IPS-15b (cell line): ENCODE measurements around the gene FKBP1B.
"Not testable (repeated sequence)": the region's sequence is repeated elsewhere in the genome, so short reads cannot be mapped to it uniquely, and the experiment has no call there.

Experiments used
- H3K27me3 ChIP-seq: one replicate; pipeline ENCODE4 v1.6.1; 2013; ENCODE audit warnings: low read length; ENCODE audit not compliant: control insufficient read depth, insufficient read depth
- H3K36me3 ChIP-seq: one replicate; pipeline ENCODE4 v1.6.1; 2013; ENCODE audit warnings: low read length; ENCODE audit not compliant: control insufficient read depth, insufficient read depth
- H3K4me1 ChIP-seq: one replicate; pipeline ENCODE4 v1.6.1; 2013; ENCODE audit warnings: mild to moderate bottlenecking, low read length; ENCODE audit not compliant: control insufficient read depth, insufficient read depth
- H3K4me3 ChIP-seq: one replicate; pipeline ENCODE4 v1.5.1; 2013; ENCODE audit warnings: low read depth, low read length
- H3K9ac ChIP-seq: one replicate; pipeline ENCODE4 v1.6.1; 2013; ENCODE audit warnings: low read depth, mild to moderate bottlenecking, low read length
- H3K9me3 ChIP-seq: one replicate; pipeline ENCODE4 v1.6.1; 2013; ENCODE audit warnings: mild to moderate bottlenecking, low read length; ENCODE audit not compliant: control insufficient read depth, insufficient read depth

Gene FKBP1B

DNA sequence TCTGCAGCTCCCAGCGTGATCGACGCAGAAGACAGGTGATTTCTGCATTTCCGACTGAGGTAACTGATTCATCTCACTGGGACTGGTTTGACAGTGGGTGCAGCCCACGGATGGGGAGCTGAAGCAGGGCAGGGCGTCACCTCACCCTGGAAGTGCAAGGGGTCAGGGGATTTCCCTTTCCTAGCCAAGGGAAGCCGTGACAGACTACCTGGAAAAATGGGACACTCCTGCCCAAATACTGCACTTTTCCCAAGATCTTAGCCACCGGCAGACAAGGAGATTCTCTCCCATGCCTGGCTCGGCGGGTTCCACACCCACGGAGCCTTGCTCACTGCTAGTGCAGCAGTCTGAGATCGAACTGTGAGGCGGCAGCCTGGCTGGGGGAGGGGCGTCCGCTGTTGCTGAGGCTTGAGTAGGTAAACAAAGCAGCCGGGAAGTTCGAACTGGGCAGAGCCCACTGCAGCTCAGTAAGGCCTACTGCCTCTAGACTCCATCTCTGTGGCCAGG is 45.7 kb downstream of the FKBP1B start:
- H3K27me3 ChIP-seq, H3K4me1 ChIP-seq, H3K9me3 ChIP-seq, H3K36me3 ChIP-seq: not testable (repeated sequence)
- H3K4me3 ChIP-seq: peak overlapping the region; percentile 32
- H3K9ac ChIP-seq: peak overlapping the region; percentile 24

DNA sequence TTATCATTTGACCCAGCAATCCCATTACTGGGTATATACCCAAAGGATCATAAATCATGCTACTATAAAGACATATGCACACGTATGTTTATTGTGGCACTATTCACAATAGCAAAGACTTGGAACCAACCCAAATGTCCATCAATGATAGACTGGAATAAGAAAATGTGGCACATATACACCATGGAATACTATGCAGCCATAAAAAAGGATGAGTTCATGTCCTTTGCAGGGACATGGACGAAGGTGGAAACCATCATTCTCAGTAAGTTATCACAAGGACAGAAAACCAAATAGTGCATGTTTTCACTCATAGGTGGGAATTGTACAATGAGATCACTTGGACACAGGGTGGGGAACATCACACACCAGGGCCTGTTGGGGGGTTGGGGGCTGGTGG is 51.2 kb downstream of the FKBP1B start:
- not testable (repeated sequence) for H3K9ac ChIP-seq, H3K9me3 ChIP-seq

GRCh38 chr2:24101992-24102391 is 52.5 kb downstream of the FKBP1B start:
- no peaks in the 10 kb centered on the region for H3K27me3 ChIP-seq
- H3K9me3 ChIP-seq: no peaks in the 10 kb centered on the region
- no peaks in the 10 kb centered on the region for H3K4me1 ChIP-seq
- no peak overlapping the region for H3K9ac ChIP-seq
- no peak overlapping the region for H3K4me3 ChIP-seq
- no peaks in the 10 kb centered on the region for H3K36me3 ChIP-seq

More for the DNA sequence above, 51.2 kb downstream of the FKBP1B start:
- not testable (repeated sequence) for H3K36me3 ChIP-seq, H3K27me3 ChIP-seq, H3K4me1 ChIP-seq, H3K4me3 ChIP-seq

DNA sequence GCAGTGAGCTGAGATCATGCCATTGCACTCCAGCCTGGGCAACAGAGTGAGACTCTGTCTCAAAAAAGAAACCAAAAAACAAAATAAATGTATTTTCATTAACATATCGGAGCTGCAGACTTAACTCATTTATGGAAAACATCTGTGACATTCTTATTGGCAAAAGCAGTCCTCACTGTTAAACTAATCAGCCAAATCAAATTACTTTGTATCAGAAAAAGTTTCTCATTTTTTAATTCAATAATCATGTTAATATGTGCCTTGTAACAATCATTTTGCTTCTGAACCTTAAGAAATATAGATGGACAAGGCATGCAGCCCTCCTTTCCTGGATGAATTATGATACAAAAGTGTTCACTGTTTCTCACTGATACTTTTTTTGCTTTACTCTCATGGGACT is 53.1 kb downstream of the FKBP1B start:
- Histone ChIP-seq H3K9ac (no peak overlapping the region), H3K4me1 (no peaks in the 10 kb centered on the region), H3K27me3 (no peaks in the 10 kb centered on the region), H3K9me3 (no peaks in the 10 kb centered on the region), H3K4me3 (no peak overlapping the region), H3K36me3 (no peaks in the 10 kb centered on the region)

- no peak overlapping the region for H3K9ac ChIP-seq
- no peaks in the 10 kb centered on the region for H3K4me1 ChIP-seq
- H3K27me3 ChIP-seq: no peaks in the 10 kb centered on the region
- H3K9me3 ChIP-seq: no peaks in the 10 kb centered on the region
- no peaks in the 10 kb centered on the region for H3K36me3 ChIP-seq
- no peak overlapping the region for H3K4me3 ChIP-seq
These were observed 54.6 kb downstream of the FKBP1B start for GRCh38 chr2:24104110-24104650.

DNA sequence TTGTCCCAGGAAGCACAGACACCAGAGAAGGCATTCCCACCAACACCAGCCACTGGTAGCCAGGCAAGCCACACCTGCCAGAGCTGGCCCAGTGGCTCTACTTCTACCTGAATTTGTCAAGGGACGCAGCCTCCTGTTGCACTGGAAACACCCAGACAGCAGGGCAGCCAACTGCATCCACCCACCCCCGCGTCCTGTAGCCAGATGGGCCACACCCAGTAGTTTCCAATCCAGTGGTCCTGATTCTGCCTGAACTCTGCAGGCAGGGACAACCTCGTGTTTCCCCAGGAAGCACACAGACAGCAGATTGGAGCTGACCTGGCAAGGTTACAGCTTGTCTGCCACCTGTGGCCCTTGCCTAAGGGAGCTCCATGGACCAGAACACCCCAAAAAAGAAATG is 55.4 kb downstream of the FKBP1B start:
- H3K36me3 ChIP-seq: no peaks in the 10 kb centered on the region
- H3K4me1 ChIP-seq: no peaks in the 10 kb centered on the region
- no peak overlapping the region for H3K9ac ChIP-seq
- no peak overlapping the region for H3K4me3 ChIP-seq
- H3K27me3 ChIP-seq: no peaks in the 10 kb centered on the region
- no peaks in the 10 kb centered on the region for H3K9me3 ChIP-seq

- Histone ChIP-seq H3K27me3 (no peaks in the 10 kb centered on the region), H3K4me3 (no peak overlapping the region), H3K36me3 (no peaks in the 10 kb centered on the region), H3K4me1 (no peaks in the 10 kb centered on the region), H3K9me3 (no peaks in the 10 kb centered on the region), H3K9ac (no peak overlapping the region)
These were observed 56.3 kb downstream of the FKBP1B start for GRCh38 chr2:24105816-24106215.

GRCh38 chr2:24106786-24107185 is 57.2 kb downstream of the FKBP1B start:
- Histone ChIP-seq H3K36me3 (no peaks in the 10 kb centered on the region), H3K27me3 (no peaks in the 10 kb centered on the region), H3K4me3 (no peak overlapping the region), H3K9ac (no peak overlapping the region), H3K4me1 (no peaks in the 10 kb centered on the region), H3K9me3 (no peaks in the 10 kb centered on the region)

DNA sequence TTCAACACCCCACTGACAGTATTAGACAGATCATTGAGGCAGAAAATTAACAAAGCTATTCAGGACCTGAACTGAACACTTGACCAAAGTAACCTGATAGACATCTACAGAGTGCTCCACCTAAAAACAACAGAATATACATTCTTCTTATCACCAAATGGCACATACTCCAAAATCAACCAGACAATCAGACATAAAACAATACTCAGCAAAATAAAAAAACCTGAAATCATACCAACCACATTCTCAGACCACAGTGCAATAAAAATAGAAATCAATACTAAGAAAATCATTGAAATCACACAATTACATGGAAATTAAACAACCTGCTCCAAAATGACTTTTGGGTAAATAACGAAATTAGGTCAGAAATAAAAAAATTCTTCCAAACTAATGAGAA is 57.8 kb downstream of the FKBP1B start:
- Histone ChIP-seq H3K36me3 (no peaks in the 10 kb centered on the region), H3K9ac (no peak overlapping the region), H3K4me1 (no peaks in the 10 kb centered on the region), H3K4me3 (no peak overlapping the region), H3K27me3 (no peaks in the 10 kb centered on the region), H3K9me3 (no peaks in the 10 kb centered on the region)

DNA sequence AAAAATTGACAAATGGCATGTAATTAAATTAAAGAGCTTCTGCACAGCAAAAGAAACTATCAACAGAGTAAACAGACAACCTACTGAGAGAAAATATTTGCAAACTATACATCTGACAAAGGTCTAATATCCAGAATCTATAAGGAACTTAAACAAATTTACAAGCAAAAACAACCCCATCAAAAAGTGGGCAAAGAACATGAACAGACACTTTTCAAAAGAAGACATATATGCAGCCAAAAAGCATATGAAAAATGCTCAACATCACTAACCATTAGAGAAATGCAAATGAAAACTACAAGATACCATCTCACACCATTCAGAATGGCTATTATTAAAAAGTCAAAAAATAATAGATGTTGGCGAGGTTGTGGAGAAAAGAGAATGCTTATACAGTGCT is 59.9 kb downstream of the FKBP1B start:
- H3K4me1 ChIP-seq, H3K9ac ChIP-seq, H3K36me3 ChIP-seq, H3K4me3 ChIP-seq, H3K9me3 ChIP-seq, H3K27me3 ChIP-seq: not testable (repeated sequence)

- Histone ChIP-seq H3K27me3 (no peaks in the 10 kb centered on the region), H3K4me3 (no peak overlapping the region), H3K4me1 (no peaks in the 10 kb centered on the region), H3K9ac (no peak overlapping the region), H3K9me3 (peaks cover 6% of the 10 kb centered on the region), H3K36me3 (no peaks in the 10 kb centered on the region)
These were observed 61.2 kb downstream of the FKBP1B start for GRCh38 chr2:24110660-24111303.

GRCh38 chr2:24111407-24111901 is 61.9 kb downstream of the FKBP1B start:
- Histone ChIP-seq H3K9me3 (peaks cover 6% of the 10 kb centered on the region), H3K36me3 (no peaks in the 10 kb centered on the region), H3K4me3 (no peak overlapping the region), H3K9ac (no peak overlapping the region), H3K4me1 (no peaks in the 10 kb centered on the region), H3K27me3 (no peaks in the 10 kb centered on the region)
